H1 (cell line): ENCODE measurements around the gene KDM6B. TPM values are rescaled to one million over a fixed set of nuclear protein-coding genes. Genes with fewer than 3 reads are reported as not detected.

Experiments used
- CTCF ChIA-PET: fragments of 300-600 bp; sonication (Branson Sonifier 250); formaldehyde crosslinking; loops from one replicate; lab custom pipeline; 2021; ENCODE audit not compliant: partially characterized antibody; lab: Charles Lee
- POLR2A ChIA-PET: fragments of 300-600 bp; sonication (Branson Sonifier 250); formaldehyde crosslinking; loops from one replicate; lab custom pipeline; 2021; ENCODE audit warnings: inconsistent platforms; ENCODE audit not compliant: partially characterized antibody; lab: Charles Lee
- DNase-seq, 2 experiments: peaks; one replicate each; pipeline versions ENCODE4 v3.0.0 to v3.0.0-alpha.2; 2010 to 2022; ENCODE audit warnings: low spot score in 2 of 2, low read depth in 1 of 2, mixed read lengths in 1 of 2
- FAIRE-seq: peaks from 2 replicates; lab custom pipeline; 2011; peaks lifted over from hg19 to GRCh38; lab: Jason Lieb, UNC
- H2AFZ ChIP-seq: 2 replicates; pipeline ENCODE4 v1.8.1; 2012; ENCODE audit warnings: low read length, inconsistent platforms
- H2AK5ac ChIP-seq: 2 replicates; pipeline ENCODE4 v1.6.1; 2013; ENCODE audit warnings: low read depth, low read length
- H2BK120ac ChIP-seq: replicated peaks from 2 replicates; pipeline ENCODE3; 2013; ENCODE audit warnings: low read depth, low read length, inconsistent platforms
- H2BK12ac ChIP-seq: 2 replicates; pipeline ENCODE4 v1.6.1; 2013; ENCODE audit warnings: low read depth, low read length
- H2BK15ac ChIP-seq: 2 replicates; pipeline ENCODE4 v1.6.1; 2013; ENCODE audit warnings: low read length
- H2BK20ac ChIP-seq: 2 replicates; pipeline ENCODE4 v1.6.1; 2013; ENCODE audit warnings: low read length
- H2BK5ac ChIP-seq: 2 replicates; pipeline ENCODE4 v1.6.1; 2013; ENCODE audit warnings: low read depth, low read length
- H3K14ac ChIP-seq: 2 replicates; pipeline ENCODE4 v1.6.1; 2013; ENCODE audit warnings: inconsistent platforms; ENCODE audit not compliant: insufficient read length
- H3K18ac ChIP-seq: 2 replicates; pipeline ENCODE4 v1.6.1; 2013; ENCODE audit warnings: low read length; ENCODE audit errors: extremely low read depth
- H3K23ac ChIP-seq: 2 replicates; pipeline ENCODE4 v1.6.1; 2013; ENCODE audit warnings: inconsistent platforms; ENCODE audit not compliant: insufficient read length
- H3K23me2 ChIP-seq: 2 replicates; pipeline ENCODE4 v1.6.1; 2013; ENCODE audit warnings: low read depth, low read length
- H3K27ac ChIP-seq: 2 replicates; pipeline ENCODE4 v1.6.1; 2011; ENCODE audit warnings: low read depth, low read length, inconsistent platforms
- H3K27me3 ChIP-seq, 4 experiments: replicated peaks in 1 of 4; 1 replicate in 1 of 4; 2 replicates in 3 of 4; pipeline versions ENCODE4 v1.6.1 to v1.8.1; 2011 to 2013; ENCODE audit warnings: low read length in 3 of 4, mild to moderate bottlenecking in 3 of 4, inconsistent platforms in 2 of 4, mixed read lengths in 2 of 4, moderate library complexity in 1 of 4; ENCODE audit not compliant: control insufficient read depth in 3 of 4, insufficient read depth in 3 of 4; ENCODE audit errors: extremely low read depth in 1 of 4
- H3K36me3 ChIP-seq, 4 experiments: 2 replicates each; pipeline versions ENCODE4 v1.6.1 to v1.8.1; 2011 to 2013; ENCODE audit warnings: mild to moderate bottlenecking in 4 of 4, low read length in 3 of 4, moderate library complexity in 2 of 4, control low read depth in 1 of 4, inconsistent platforms in 1 of 4; ENCODE audit not compliant: insufficient read depth in 4 of 4, control insufficient read depth in 2 of 4
- H3K4ac ChIP-seq: replicated peaks from 2 replicates; pipeline ENCODE3; 2013; ENCODE audit warnings: low read length, low read depth, mixed read lengths, inconsistent platforms; ENCODE audit not compliant: insufficient read length
- H3K4me1 ChIP-seq, 4 experiments: replicated peaks in 1 of 4; 1 replicate in 1 of 4; 2 replicates in 3 of 4; pipeline versions ENCODE4 v1.6.1 to v1.8.1; 2011 to 2013; ENCODE audit warnings: low read length in 3 of 4, inconsistent platforms in 2 of 4, mixed read lengths in 1 of 4; ENCODE audit not compliant: insufficient read depth in 4 of 4, control insufficient read depth in 3 of 4
- H3K4me2 ChIP-seq, 2 experiments: 2 replicates each; pipeline versions ENCODE4 v1.6.1 to v1.8.1; 2011 to 2013; ENCODE audit warnings: low read depth in 2 of 2, low read length in 2 of 2, control low read depth in 1 of 2, inconsistent platforms in 1 of 2, mild to moderate bottlenecking in 1 of 2; ENCODE audit not compliant: insufficient read depth in 1 of 2
- H3K4me3 ChIP-seq, 4 experiments: fragments of 200-600, 300-600 bp in 1 of 4; sonication (generic), shearing (Covaris generic), sonication (Bioruptor Twin) in 1 of 4; 2 replicates each; pipeline versions ENCODE4 v1.5.1 to v1.8.1; 2011 to 2016; ENCODE audit warnings: low read length in 4 of 4, low read depth in 3 of 4, control low read depth in 2 of 4, inconsistent platforms in 2 of 4, mild to moderate bottlenecking in 2 of 4, mixed read lengths in 1 of 4, moderate library complexity in 1 of 4; ENCODE audit not compliant: insufficient read depth in 2 of 4; ENCODE audit errors: extremely low read depth in 1 of 4
- H3K56ac ChIP-seq: replicated peaks from 2 replicates; pipeline ENCODE3; 2013; ENCODE audit warnings: low read depth, mild to moderate bottlenecking, mixed read lengths, low read length, inconsistent platforms; ENCODE audit not compliant: insufficient read length
- H3K79me1 ChIP-seq: 2 replicates; pipeline ENCODE4 v1.6.1; 2013; ENCODE audit warnings: low read depth, low read length, control low read depth
- H3K79me2 ChIP-seq, 2 experiments: 2 replicates each; pipeline versions ENCODE4 v1.6.1 to v1.8.1; 2012 to 2013; ENCODE audit warnings: low read length in 2 of 2, mild to moderate bottlenecking in 2 of 2, inconsistent platforms in 1 of 2; ENCODE audit not compliant: insufficient read depth in 2 of 2, control insufficient read depth in 1 of 2
- H3K9ac ChIP-seq, 4 experiments: replicated peaks in 1 of 4; 1 replicate in 1 of 4; 2 replicates in 3 of 4; pipeline versions ENCODE4 v1.6.1 to v1.8.1; 2011 to 2013; ENCODE audit warnings: low read depth in 3 of 4, low read length in 3 of 4, control low read depth in 2 of 4, mild to moderate bottlenecking in 2 of 4, moderate library complexity in 2 of 4, inconsistent platforms in 1 of 4; ENCODE audit errors: extremely low read depth in 1 of 4
- H3K9me3 ChIP-seq, 2 experiments: 2 replicates each; pipeline versions ENCODE4 v1.6.1 to v1.8.1; 2012 to 2013; ENCODE audit warnings: mild to moderate bottlenecking in 2 of 2, moderate library complexity in 2 of 2, control low read depth in 1 of 2, inconsistent platforms in 1 of 2, low read depth in 1 of 2, low read length in 1 of 2, mixed read lengths in 1 of 2; ENCODE audit not compliant: insufficient read depth in 2 of 2
- H4K20me1 ChIP-seq, 2 experiments: replicated peaks in 1 of 2; 2 replicates each; pipeline versions ENCODE3 to v1.8.1; 2011 to 2013; ENCODE audit warnings: inconsistent platforms in 2 of 2, low read length in 2 of 2, mild to moderate bottlenecking in 1 of 2; ENCODE audit not compliant: insufficient read depth in 2 of 2, control insufficient read depth in 1 of 2
- H4K5ac ChIP-seq: 2 replicates; pipeline ENCODE4 v1.6.1; 2013; ENCODE audit warnings: low read length, low read depth, mixed read lengths, inconsistent platforms; ENCODE audit not compliant: insufficient read length
- H4K8ac ChIP-seq: 2 replicates; pipeline ENCODE4 v1.8.0; 2013; ENCODE audit warnings: mild to moderate bottlenecking, moderate library complexity, low read length, inconsistent platforms; ENCODE audit not compliant: insufficient read depth; ENCODE audit errors: extremely low read depth
- H4K91ac ChIP-seq: replicated peaks from 2 replicates; pipeline ENCODE3; 2013; ENCODE audit warnings: low read length, mixed read lengths, inconsistent platforms; ENCODE audit not compliant: insufficient read length
- BRCA1 ChIP-seq: IDR thresholded peaks from 2 replicates; pipeline ENCODE4 v1.6.1; 2012; ENCODE audit warnings: low read depth, low read length, improper control_type of control experiment
- CBX5 ChIP-seq: fragments of 300-800, 300-1000 bp; sonication (generic); IDR thresholded peaks from 2 replicates; pipeline ENCODE4 v1.7.1; 2016; ENCODE audit warnings: antibody characterized with exemption, low read length, low read depth
- E2F6 ChIP-seq: IDR thresholded peaks from 2 replicates; pipeline ENCODE4 v1.6.1; 2012; ENCODE audit warnings: inconsistent platforms
- EP300 ChIP-seq, 2 experiments: IDR thresholded peaks; 1 replicate in 1 of 2; 2 replicates in 1 of 2; pipeline ENCODE4 v1.6.1; 2011 to 2012; ENCODE audit warnings: low read depth in 2 of 2, low read length in 2 of 2, mild to moderate bottlenecking in 2 of 2, borderline replicate concordance in 1 of 2, inconsistent platforms in 1 of 2, moderate library complexity in 1 of 2
- EZH2 ChIP-seq: fragments of 200-600 bp; sonication (generic); IDR thresholded peaks from 2 replicates; pipeline ENCODE4 v1.7.1; 2012; ENCODE audit warnings: low read depth, mild to moderate bottlenecking, moderate library complexity, low read length, inconsistent platforms; ENCODE audit not compliant: severe bottlenecking
- KDM4A ChIP-seq: IDR thresholded peaks from one replicate; pipeline ENCODE4 v1.7.1; 2012; ENCODE audit warnings: low read depth, mild to moderate bottlenecking, moderate library complexity, low read length, inconsistent platforms; ENCODE audit not compliant: severe bottlenecking
- SP1 ChIP-seq: IDR thresholded peaks from 2 replicates; pipeline ENCODE4 v1.6.1; 2011; ENCODE audit warnings: low read depth, low read length
- USF2 ChIP-seq: IDR thresholded peaks from 2 replicates; pipeline ENCODE4 v1.6.1; 2011; ENCODE audit warnings: low read length, improper control_type of control experiment
- WGBS, 2 experiments: shearing (Covaris generic) in 1 of 2; methylation state at CpG; one replicate each; pipeline versions ENCODE4 v1.1.6 to v1.1.7; 2013 to 2015; ENCODE audit warnings: low lambda C conversion rate in 2 of 2, mixed read lengths in 2 of 2, inconsistent platforms in 1 of 2, low coverage in 1 of 2, missing lambda C conversion rate in 1 of 2; ENCODE audit not compliant: insufficient replicate concordance in 2 of 2, insufficient coverage in 1 of 2, insufficient read length in 1 of 2; ENCODE audit errors: extremely low coverage in 1 of 2, missing lambda C conversion rate in 1 of 2; 5-methylcytosine and 5-hydroxymethylcytosine counted together
- polyA plus RNA-seq, 7 experiments: library from polyadenylated mRNA; depleted of rRNA in 3 of 7; stranded (reverse) in 5 of 7; unstranded in 2 of 7; fragments of >200 nt in 5 of 7; fragments of 200-250 nt in 2 of 7; gene quantifications; 1 replicate in 5 of 7; 2 replicates in 1 of 7; 4 replicates in 1 of 7; pipeline versions ENCODE4 v1.2.1 to v1.2.3, GENCODE V29; 2011 to 2013; ENCODE audit warnings: missing spikeins in 2 of 7, mixed read lengths in 2 of 7
- total RNA-seq: library from RNA; stranded (reverse); fragmentation: NEBNext Ultra II Directional; extraction: Animal tissue kit (Norgen Biotek cat#: 25700); gene quantifications from 2 replicates; pipeline ENCODE4 v1.2.1, GENCODE V29; 2021

KDM6B gene
- total and polyA plus RNA-seq, 2 of the 8 experiments (the other 6 are each of a cell fraction or from before 2014, with no cell fraction given), result 0.48 to 3.7 TPM

GRCh38 chr17:7873051-7873450 is 39.0 kb downstream of the KDM6B start:
- Histone ChIP-seq H3K79me1 (no peaks in the 10 kb centered on the region), H3K27me3 (no peaks in the 10 kb centered on the region), H4K91ac (no peak overlapping the region), H3K4me2 (no peak overlapping the region), H4K8ac (no peak overlapping the region), H3K23me2 (no peaks in the 10 kb centered on the region), H3K23ac (no peak overlapping the region), H3K9me3 (no peaks in the 10 kb centered on the region), H3K79me2 (no peaks in the 10 kb centered on the region), H3K4me1 (no peaks in the 10 kb centered on the region), H3K4ac (no peak overlapping the region), H3K18ac (no peak overlapping the region), H2BK12ac (no peak overlapping the region), H4K20me1 (no peaks in the 10 kb centered on the region), H3K14ac (no peak overlapping the region), H3K9ac (no peak overlapping the region; a peak in 1 of 7 replicates), H3K56ac (no peak overlapping the region), H4K5ac (no peak overlapping the region), H2AK5ac (no peak overlapping the region), H2BK5ac (no peak overlapping the region), H2BK120ac (no peak overlapping the region), H3K36me3 (no peaks in the 10 kb centered on the region), H3K4me3 (no peak overlapping the region), H2BK20ac (no peak overlapping the region), H2BK15ac (no peak overlapping the region), H3K27ac (no peak overlapping the region), H2AFZ (no peak overlapping the region)
- TF ChIP-seq USF2 (no peak), EP300 (IDR thresholded peaks at IDR 0.05; ENCODE audit: borderline replicate concordance in 1 of 2, low read depth in 2 of 2, low read length in 2 of 2) (no peak), CBX5 (no peak), EZH2 (no peak), BRCA1 (no peak), SP1 (no peak), KDM4A (no peak), E2F6 (no peak)
- ChIA-PET POLR2A (no interaction called here), CTCF (interaction anchor here (1.2 to 2.7 kb wide), 2 partner anchors 11 to 130 kb away, joined by 3 to 8 read pairs; no protein-coding TSS in a partner anchor)
- WGBS, 2 experiments, result 91% methylated on average over 4 of the region's 4 CpGs; no CpG with 5 or more reads in 1 of the 2 experiments
- DNase-seq (no peak), FAIRE-seq (no peak)
